HG02943 (cell line): ENCODE data around the gene OGFOD2.

Experiments used
- ATAC-seq: cut with Tn5 transposase; IDR thresholded peaks from one replicate; pipeline ENCODE4 v1.9.1; 2021; ENCODE audit warnings: mild to moderate bottlenecking, low read depth, moderate library complexity; ENCODE audit not compliant: unreplicated experiment

OGFOD2 gene

DNA sequence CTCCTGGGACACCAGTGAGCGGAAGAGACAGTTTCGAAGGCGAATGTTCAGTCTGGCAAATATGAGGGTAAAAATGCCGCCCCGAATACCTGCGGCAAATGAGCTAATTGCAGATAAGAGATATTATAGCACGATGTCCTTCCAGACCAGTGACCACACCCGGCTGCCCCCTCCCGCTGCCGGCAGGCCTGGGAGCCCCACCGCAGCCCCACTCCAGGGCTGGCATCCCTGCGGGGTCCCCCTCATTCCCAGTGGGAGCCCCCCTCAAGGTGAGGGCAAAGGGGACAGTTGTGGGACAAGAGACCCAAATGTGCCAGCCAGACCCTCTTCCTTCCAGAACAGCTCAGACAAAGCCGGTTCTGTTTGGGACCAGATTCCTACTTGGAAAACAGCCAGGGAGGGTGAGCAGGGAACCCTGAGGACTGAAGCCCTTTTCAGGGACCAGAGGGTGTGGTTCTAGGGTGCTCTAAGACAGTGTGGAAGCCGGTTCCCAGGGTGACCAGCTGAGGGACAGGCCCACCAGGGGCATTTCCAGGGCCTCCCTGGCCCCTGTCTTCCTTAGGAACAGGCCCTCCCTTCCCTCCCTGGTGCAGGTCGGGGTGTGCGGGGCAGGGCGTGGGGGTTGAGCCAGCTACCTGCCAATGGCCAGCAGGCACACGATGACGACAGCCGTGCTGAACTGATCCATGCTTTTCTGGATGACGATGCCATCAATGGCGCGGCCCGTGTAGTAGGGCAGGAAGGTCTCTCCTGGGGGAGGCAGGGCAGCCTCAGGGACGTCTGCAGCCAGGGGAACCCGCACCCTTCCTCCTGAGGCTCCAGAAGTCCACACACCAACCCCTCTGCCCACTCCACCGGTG is 25.0 kb upstream of the OGFOD2 start:
- ATAC-seq: no peak

DNA sequence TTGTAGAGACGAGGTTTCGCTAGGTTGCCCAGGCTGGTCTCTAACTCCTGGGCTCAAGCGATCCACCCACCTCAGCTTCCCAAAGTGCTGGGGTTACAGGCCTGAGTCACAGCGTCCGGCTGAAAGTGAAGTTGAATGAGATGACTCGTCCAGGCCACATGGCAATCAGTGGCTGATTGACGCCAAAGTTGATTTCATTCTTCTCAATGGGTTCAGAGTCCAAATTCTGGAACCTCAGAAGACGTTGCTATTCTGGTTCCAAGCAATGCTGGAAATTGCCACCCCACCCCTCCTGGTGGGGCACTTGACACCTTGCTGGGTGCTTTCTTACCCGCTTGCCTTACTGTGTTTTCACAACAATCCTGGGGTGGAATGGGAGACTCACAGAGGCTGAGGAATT is 23.6 kb upstream of the OGFOD2 start:
- ATAC-seq: no peak

DNA sequence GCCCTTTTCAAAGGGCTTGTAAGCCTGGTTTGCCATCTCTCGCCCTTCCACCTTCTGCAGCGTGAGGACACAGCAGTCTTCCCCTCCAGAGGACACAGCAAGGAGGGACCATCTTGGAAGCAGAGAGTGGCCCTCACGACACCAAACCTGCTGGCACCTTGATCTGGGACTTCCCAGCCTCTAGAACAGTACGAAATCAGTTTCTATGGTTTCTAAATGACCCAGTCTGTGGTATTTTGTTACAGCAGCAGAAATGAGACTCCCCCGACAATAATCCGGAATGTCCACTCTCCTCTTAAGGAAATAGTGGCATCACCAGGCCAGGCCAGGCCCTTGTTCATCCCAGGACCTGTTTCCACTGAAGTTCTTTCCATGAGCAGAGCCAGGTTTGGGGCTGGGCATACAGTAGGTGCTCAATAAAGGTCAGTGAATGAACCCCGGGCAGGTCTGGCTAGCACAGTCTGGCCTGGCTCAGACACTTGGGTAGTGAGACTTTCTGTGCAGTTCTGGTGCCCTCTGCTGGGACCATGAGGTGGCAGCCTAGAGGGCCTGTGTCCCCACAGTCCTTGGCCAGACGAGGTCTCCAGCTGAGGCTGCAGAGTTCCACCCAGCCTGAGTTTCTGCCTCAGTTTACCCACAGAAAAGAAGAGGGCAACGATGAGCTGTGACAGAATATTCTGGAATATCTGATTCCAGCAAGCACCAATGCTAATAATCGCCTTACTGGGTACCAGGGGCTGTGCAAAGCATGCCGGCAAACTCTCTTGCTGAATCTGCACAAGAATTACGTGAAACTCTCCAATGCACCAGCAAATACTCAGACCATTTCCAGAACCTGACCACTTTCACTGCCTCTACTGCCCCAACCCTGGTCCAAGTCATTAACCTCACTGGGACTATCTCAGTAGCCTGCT is 22.8 kb upstream of the OGFOD2 start:
- ATAC-seq: peak; percentile 87

DNA sequence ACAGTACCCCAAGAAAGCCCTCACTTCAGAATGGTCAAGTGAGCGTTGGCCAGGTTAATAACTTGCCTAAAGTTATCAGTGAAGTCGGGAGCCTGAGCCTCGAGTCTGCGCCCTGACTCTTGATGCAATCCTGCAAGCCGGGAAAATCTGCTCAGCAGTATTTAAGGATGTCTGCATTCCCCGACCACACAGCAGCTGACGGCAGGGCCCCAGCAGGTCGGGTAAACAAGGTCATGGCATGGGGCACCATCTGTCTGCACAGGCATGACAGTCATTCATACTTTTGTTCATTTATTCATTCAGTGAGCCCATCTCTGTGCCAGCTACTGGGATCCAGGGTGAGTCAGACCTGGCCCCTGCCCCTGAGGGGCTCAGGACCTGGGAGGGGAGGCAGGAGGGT is 19.9 kb upstream of the OGFOD2 start:
- no peak for ATAC-seq

- ATAC-seq: no peak
Measured at GRCh38 chr12:122956035-122956434, 19.0 kb upstream of the OGFOD2 start.

- no peak for ATAC-seq
Measured at GRCh38 chr12:122958198-122958888, 16.7 kb upstream of the OGFOD2 start.

- ATAC-seq: no peak
Measured at GRCh38 chr12:122959566-122960192, 15.4 kb upstream of the OGFOD2 start.

GRCh38 chr12:122960193-122960569 is 14.9 kb upstream of the OGFOD2 start:
- ATAC-seq: no peak

GRCh38 chr12:122961531-122962329 is 13.3 kb upstream of the OGFOD2 start:
- ATAC-seq: no peak

DNA sequence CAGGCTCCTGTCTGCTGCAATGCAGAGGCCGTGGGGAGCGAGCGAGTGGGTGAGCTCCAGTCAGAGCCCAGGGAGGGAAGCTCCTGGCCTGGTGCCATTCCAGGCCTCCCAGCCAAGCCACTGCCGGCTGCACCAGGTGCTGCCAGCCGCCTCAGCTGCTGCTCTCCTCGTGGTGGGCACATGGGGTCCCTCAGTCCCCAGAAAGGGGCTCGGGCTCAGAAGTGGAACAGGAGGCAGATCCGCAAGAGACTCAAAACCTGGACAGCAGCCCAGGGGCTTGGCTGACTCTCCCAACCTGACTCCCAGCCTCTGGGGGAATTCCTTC is 11.1 kb upstream of the OGFOD2 start:
- no peak for ATAC-seq

DNA sequence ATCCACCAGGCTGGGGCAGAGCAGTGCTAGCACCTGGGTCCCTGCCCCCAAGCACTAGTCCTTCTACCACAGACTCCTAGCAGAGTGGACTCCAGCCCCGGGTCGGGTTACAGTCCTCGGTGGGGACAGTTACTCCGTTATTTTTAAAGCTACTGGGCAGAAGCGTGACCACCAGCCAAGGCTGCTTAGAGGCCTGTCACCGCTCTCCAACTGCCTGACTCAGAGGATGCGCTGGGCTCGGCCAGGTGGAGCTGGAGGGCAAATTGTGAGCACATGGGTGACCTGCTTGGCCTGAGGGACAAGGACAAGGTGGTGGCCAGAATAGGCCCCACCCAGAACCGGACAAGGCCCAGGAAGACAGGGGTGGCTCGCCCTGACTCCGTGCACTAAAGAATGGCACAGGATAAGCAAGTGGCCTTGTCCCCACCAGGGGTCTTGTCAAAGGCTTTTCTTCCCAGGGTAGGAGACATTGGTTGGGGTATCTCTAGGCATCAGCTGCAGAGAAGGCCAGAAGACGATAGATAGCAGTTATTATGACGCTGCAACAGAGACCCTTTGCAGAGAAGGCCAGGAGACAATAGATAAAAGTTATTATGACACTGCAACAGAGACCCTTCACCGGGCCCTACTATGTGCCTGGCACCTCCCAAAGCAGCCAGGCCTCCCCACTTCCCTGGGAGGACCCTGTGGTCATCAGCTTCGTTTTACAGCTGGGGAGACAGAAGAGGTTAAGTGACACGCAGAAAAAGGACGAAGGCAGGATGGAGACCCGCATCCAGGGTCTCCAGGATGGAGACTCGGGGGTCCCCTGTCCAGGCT is 10.4 kb upstream of the OGFOD2 start:
- ATAC-seq: no peak

- ATAC-seq: no peak
Measured at GRCh38 chr12:122965321-122965751, 9.7 kb upstream of the OGFOD2 start.

DNA sequence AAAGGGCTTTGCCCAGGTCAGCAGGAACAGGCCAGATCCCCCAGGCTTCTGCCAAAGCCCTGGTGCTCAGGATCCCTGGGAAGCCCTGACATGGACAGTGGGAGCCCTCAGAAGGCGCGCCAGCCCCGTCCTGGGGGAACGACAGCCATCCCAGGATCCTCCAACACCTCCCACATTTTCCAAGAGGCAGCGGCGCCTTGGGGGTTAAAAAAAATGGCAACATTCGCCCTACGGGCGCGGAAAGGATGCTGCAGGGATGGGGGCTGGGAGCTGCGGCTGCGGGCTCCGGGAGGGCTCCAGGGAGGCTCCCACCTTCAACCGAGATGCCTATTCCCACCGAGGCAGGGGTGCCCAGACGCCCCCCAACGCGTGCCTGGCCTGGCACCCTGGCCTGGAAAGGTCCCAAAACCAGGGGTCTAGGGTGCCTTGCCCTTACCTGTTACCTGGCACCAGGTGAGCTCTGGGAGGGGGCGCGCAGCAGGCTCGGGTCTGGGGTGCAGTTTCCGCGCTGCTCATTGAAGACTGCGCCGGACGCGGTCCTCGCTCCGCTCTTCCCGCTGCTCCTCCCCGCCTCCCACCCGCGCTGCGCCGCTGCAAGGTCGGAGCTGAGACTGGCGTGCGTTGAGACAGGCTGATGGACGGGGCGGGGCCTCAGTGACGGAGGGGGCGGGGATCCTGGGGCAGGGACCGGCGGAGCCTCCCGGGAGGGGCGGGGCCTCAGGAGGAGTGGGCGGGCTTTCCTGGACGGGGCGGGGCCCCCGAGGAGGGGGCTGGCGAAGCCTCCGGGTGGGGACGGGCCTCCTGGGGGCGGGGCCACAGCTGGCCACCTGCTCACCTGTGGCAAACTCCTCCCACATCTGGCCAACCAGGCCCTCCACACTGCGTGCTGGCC is 8.9 kb upstream of the OGFOD2 start, which contains the start of gene ABCB9:
ABCB9 (minus strand) TSS at position 613 of the 892 bp plus-strand sequence. CDS start 6,228 bp downstream, outside the sequence.
- ATAC-seq: peak; percentile 72

DNA sequence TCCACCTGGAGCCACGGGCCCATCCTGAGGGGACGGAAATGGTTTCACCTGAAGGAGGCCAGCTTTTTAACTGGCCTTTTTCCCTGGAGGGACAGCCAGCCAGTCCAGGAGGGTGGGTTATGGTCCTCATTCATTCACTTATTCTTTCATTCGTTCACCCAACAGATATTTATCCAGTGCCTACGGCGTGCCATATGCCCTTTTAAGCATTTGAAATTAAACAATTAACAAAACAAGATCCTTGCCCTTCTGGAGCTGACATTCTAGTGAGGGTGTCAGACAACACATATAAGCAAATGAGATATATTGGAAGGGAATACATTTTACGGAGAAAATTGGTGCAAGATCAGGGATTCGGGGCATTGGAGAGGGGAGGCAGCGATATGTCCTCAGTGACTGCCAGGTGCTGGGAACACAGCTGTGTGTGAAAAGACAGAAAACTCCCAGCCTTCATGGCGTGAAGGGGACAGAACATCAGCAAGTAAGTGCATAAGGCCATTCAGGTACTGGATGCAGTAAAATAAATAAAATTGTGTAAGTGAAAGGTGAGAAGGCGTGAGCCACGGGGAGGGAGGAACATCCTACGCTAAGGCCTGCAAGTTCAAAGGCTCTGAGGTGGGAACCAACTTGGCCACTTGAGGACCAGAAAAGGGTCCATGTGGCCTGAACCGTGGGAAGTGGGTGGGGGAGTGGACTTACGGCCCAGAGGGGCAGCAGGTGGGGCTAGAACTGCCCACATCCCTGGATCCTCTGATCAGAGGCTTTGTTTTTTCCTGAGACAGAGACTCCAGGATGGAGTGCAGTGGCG is 8.1 kb upstream of the OGFOD2 start:
- no peak for ATAC-seq

DNA sequence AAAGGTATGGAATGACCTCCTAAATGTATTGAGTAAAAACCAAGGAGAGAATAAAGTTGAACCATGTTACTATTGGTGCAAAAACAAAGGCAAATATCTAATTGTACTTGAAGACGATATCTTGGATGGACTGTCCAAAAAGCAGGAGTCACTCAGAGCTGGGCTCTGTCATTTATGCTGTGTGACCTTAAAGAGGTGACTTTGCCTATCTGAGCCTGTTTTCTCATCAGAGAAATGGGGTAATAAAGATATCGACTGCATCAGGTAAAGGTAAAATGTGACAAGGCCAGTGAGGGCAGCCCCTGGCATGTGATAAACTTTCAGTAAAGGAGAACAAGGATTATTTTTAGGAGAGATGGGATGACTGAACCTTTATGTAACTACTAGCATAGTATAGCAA is 6.9 kb upstream of the OGFOD2 start:
- ATAC-seq: no peak

DNA sequence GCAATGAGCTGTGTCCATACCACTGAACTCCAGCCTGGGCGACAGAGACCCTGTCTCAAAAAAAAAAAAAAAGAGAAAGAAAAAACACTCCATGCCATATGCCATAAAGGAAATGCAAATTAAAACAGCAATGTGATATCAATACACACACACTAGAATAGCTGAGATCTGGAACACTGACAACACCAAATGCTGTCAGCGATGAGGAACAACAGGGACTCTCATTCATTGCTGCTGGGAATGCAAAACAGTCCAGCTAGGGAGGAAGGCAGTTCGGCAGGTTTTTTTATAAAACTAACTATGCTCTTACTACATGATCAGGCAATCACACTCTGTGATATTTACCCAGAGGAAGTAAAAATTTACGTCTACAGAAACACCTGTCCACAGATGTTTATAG is 5.4 kb upstream of the OGFOD2 start:
- ATAC-seq: no peak

- ATAC-seq: peak; percentile 83
Measured at GRCh38 chr12:122974274-122974891, 661 bp upstream of the OGFOD2 start.
